Type B pancreatic cell (in vitro differentiated cells): ENCODE data around the gene ACAD8. TPM values are rescaled to one million over a fixed set of nuclear protein-coding genes. Genes with fewer than 3 reads are reported as not detected.

Experiments
- DNase-seq: peaks from one replicate; pipeline ENCODE4 v3.0.0; 2021; ENCODE audit warnings: mixed read lengths; ENCODE audit not compliant: unreplicated experiment; ENCODE audit errors: extremely low spot score
- H3K27ac Mint-ChIP-seq: 2 replicates; pipeline ENCODE4 v1.8.0; 2021; ENCODE audit warnings: mild to moderate bottlenecking, mixed read lengths
- H3K27me3 Mint-ChIP-seq: 2 replicates; pipeline ENCODE4 v1.8.0; 2021; ENCODE audit warnings: mixed read lengths
- H3K36me3 Mint-ChIP-seq: 2 replicates; pipeline ENCODE4 v1.8.0; 2021; ENCODE audit warnings: mixed read lengths
- H3K4me1 Mint-ChIP-seq: one replicate; pipeline ENCODE4 v1.8.0; 2021; ENCODE audit warnings: mixed read lengths; ENCODE audit not compliant: unreplicated experiment
- H3K4me3 Mint-ChIP-seq: 2 replicates; pipeline ENCODE4 v1.8.0; 2021; ENCODE audit warnings: mild to moderate bottlenecking, mixed read lengths
- H3K9me3 Mint-ChIP-seq: 2 replicates; pipeline ENCODE4 v1.8.0; 2021; ENCODE audit warnings: mixed read lengths
- total RNA-seq: library from RNA; stranded (reverse); gene quantifications from 2 replicates; pipeline ENCODE4 v1.2.1, GENCODE V29; 2021; ENCODE audit warnings: low replicate concordance
- TF ChIP-seq, protein P1 (sequence below): fragments of 200-600 bp; sonication (generic); conservative IDR thresholded peaks from 2 replicates; pipeline ENCODE4 v1.5.0; 2021; ENCODE audit warnings: antibody characterized with exemption, mild to moderate bottlenecking

ACAD8 gene
- total RNA-seq, 1 donor from 2014 or later = 29.8 TPM

DNA sequence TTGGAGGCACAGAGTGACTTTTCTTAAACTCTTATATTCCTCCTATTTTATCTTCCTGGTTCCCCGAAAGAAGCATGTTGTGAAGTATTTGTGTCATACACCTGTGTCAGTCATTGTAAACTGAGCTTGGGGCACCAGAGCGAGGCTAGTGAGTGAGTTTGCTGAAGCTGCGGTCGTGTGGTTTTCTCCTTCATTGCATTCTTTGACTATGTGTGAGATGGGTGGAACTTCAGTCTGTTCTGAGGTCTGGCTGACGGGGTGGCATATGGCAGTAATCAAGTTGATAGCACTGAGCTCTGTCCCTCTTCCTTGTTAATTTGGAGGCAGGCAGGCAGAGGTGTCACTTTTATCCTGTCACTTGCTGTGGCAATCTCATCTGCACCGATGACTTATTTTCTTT, 24.7 kb upstream of the ACAD8 start:
- peaks cover 5% of the 10 kb centered on the region for H3K36me3 Mint-ChIP-seq
- H3K4me3 Mint-ChIP-seq = no peak overlapping the region
- no peaks in the 10 kb centered on the region for H3K9me3 Mint-ChIP-seq
- H3K27ac Mint-ChIP-seq = no peak overlapping the region
- H3K4me1 Mint-ChIP-seq = peaks cover 32% of the 10 kb centered on the region
- H3K27me3 Mint-ChIP-seq = no peaks in the 10 kb centered on the region
- DNase-seq = no peak
- TF ChIP-seq, protein P1, sequence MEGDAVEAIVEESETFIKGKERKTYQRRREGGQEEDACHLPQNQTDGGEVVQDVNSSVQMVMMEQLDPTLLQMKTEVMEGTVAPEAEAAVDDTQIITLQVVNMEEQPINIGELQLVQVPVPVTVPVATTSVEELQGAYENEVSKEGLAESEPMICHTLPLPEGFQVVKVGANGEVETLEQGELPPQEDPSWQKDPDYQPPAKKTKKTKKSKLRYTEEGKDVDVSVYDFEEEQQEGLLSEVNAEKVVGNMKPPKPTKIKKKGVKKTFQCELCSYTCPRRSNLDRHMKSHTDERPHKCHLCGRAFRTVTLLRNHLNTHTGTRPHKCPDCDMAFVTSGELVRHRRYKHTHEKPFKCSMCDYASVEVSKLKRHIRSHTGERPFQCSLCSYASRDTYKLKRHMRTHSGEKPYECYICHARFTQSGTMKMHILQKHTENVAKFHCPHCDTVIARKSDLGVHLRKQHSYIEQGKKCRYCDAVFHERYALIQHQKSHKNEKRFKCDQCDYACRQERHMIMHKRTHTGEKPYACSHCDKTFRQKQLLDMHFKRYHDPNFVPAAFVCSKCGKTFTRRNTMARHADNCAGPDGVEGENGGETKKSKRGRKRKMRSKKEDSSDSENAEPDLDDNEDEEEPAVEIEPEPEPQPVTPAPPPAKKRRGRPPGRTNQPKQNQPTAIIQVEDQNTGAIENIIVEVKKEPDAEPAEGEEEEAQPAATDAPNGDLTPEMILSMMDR = no peak

DNA sequence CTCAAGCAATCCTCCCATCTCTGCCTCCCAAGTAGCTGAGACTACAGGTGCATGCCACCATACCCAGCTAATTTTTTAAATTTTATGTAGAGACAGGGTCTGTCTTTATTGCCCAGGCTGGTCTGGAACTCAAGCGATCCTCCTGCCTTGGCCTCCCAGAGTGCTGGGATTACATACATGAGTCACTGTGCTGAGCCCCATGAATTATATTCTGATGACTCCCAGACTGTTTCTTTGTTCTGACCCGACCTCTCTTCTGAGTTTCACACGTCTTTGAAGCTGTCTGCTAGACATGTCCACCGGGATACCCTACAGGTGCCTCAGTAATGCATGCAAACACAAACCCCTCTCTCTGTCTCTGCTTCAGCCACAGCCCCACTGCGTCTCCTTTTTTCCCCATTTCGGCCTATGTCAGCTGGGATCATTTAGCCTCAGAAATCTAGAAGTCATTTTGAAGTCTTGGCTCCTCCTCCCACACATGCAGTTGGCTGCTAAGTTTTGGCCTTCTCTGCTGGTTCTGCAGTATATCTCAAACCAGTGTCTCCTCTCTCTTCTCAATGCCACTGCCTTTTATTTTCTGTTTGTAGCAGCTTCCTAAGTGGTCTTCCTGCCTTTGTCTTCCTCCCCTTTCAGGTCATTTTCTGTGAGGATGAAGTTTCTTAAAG, 24.1 kb upstream of the ACAD8 start:
- no peak overlapping the region for H3K4me3 Mint-ChIP-seq
- no peak overlapping the region for H3K27ac Mint-ChIP-seq
- no peak for DNase-seq
- H3K36me3 Mint-ChIP-seq = peaks cover 5% of the 10 kb centered on the region
- TF ChIP-seq, protein P1 = no peak
- H3K4me1 Mint-ChIP-seq = peaks cover 32% of the 10 kb centered on the region
- H3K27me3 Mint-ChIP-seq = no peaks in the 10 kb centered on the region
- no peaks in the 10 kb centered on the region for H3K9me3 Mint-ChIP-seq

DNA sequence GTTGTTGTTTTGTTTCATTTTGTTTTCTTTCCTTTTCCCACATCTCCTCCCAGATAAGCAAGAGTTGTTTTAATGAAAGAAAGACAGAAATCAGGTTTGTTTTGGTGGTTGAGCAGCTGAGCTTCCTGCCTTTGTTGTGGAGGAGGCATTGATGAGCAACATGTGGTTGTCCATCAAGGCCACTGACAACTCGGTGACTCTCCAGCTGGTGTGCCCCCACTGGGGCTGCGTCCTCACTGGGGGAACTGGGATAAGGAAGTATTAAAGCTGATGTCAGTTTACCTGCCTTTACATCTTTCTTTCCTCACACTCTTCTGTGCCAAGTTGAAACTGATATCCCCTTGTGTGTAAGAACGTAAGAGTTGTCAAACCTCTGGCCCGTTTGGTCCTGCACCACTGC, 23.0 kb upstream of the ACAD8 start:
- Mint-ChIP-seq H3K27me3 (no peaks in the 10 kb centered on the region), H3K9me3 (no peaks in the 10 kb centered on the region), H3K4me1 (peaks cover 32% of the 10 kb centered on the region), H3K4me3 (no peak overlapping the region), H3K27ac (no peak overlapping the region), H3K36me3 (peaks cover 8% of the 10 kb centered on the region)
- DNase-seq = no peak
- TF ChIP-seq, protein P1 = no peak

GRCh38 chr11:134231958-134232659, 21.3 kb upstream of the ACAD8 start:
- TF ChIP-seq, protein P1 = no peak
- Mint-ChIP-seq H3K27ac (no peak overlapping the region), H3K4me1 (peaks cover 25% of the 10 kb centered on the region), H3K9me3 (no peaks in the 10 kb centered on the region), H3K36me3 (peaks cover 10% of the 10 kb centered on the region), H3K4me3 (no peak overlapping the region), H3K27me3 (no peaks in the 10 kb centered on the region)
- no peak for DNase-seq

- Mint-ChIP-seq H3K36me3 (peaks cover 19% of the 10 kb centered on the region), H3K9me3 (no peaks in the 10 kb centered on the region), H3K27ac (no peak overlapping the region), H3K4me1 (peaks cover 15% of the 10 kb centered on the region), H3K4me3 (no peak overlapping the region), H3K27me3 (no peaks in the 10 kb centered on the region)
- no peak for DNase-seq
- TF ChIP-seq, protein P1 = no peak
These were observed 19.6 kb upstream of the ACAD8 start for GRCh38 chr11:134233729-134234179.
